GM18907 (cell line): ENCODE measurements around the gene CCR5.

Source experiments
- ATAC-seq: cut with Tn5 transposase; IDR thresholded peaks from one replicate; pipeline ENCODE4 v1.9.1; 2021; ENCODE audit warnings: mild to moderate bottlenecking, moderate library complexity; ENCODE audit not compliant: unreplicated experiment

The CCR5 gene

DNA sequence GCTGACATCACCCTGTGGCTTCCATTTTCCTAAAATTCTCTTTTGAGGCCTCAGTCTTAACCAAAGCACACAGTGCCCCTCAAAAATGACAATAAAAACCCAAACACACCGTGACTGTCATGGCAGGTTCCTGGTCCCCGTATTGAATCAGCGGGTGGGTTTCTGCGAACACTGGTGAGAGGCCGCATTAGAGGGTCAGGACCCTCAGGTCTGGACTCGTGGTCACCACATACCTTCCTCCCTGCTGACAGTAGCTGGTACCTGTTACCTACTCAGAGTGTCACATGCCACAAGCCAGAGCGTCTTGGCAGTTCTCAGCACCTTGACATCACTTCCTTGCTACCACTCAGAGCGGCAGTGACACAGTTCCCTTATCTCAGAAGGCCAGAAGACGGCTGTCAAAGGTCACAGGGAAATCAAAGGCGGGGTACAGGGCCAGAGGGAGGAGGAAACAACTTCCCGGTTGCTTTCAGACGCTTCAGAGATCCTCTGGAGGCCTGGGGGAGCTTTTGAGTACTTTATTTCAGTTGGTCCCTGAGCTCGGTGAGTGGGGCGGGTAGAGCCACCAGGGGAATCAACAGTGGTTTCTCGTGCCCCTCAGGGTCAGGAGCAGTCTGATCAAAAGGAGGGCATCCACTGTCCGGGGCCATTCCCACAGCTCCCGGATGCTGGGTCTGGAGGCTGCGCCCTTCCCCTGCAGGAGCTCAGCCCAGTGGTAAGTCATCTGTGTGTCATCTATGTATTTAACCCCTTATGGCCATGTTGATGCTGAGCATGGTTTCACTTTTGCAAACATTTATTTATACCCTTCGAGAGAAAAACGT, 36.3 kb downstream of the CCR5 start, which contains the start of the genes CCR5AS and CCRL2:
TSS of gene CCR5AS (minus strand) at position 279 of the 824 bp plus-strand sequence.
TSS of gene CCRL2 (plus strand) at position 472 of the 824 bp plus-strand sequence. CDS start 821 bp downstream, outside the sequence.
- ATAC-seq = no peak

DNA sequence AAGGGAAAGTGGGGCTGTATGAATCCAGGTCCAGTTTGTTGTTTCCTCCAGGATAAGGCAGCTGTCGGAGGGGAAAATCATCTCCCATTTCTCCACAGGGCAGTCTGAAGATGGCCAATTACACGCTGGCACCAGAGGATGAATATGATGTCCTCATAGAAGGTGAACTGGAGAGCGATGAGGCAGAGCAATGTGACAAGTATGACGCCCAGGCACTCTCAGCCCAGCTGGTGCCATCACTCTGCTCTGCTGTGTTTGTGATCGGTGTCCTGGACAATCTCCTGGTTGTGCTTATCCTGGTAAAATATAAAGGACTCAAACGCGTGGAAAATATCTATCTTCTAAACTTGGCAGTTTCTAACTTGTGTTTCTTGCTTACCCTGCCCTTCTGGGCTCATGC, 37.2 kb downstream of the CCR5 start:
- no peak for ATAC-seq

DNA sequence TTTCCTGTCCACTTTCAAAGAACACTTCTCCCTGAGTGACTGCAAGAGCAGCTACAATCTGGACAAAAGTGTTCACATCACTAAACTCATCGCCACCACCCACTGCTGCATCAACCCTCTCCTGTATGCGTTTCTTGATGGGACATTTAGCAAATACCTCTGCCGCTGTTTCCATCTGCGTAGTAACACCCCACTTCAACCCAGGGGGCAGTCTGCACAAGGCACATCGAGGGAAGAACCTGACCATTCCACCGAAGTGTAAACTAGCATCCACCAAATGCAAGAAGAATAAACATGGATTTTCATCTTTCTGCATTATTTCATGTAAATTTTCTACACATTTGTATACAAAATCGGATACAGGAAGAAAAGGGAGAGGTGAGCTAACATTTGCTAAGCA, 38.1 kb downstream of the CCR5 start:
- ATAC-seq = no peak

DNA sequence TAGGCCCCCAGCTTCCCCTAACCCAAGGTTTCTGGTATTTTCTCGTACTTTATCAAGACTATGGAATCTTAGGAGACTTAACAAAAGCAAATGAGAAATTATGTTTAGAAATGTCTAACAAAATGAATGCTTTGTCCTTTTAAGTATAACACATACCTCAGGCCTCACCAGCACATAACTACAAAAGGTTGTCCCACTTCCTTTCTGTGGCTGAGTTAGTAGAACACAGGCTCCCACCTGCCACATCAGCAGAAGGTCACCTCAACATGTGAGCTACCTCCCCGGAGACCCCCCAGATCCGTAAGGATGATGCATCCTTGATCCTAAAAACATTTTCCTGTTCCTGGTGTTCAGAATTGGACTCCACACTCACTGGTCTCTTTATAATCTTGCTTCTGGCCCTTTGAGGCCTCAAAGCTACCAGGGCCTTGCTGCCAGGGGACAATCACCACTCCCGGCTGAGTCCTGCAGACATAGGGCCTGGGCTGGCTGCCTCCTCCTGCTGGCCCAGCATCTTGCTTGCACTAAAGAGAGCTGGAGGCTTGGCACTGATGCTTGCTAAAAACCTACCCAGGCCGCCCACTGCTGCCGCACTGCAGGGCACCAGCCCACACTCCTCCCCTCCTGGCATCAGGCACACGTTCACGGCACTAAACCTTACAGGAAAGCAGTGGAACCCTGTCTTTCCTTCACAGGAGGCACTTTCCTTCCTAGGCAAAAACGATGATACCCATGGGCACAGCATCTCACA, 39.2 kb downstream of the CCR5 start:
- ATAC-seq = no peak

DNA sequence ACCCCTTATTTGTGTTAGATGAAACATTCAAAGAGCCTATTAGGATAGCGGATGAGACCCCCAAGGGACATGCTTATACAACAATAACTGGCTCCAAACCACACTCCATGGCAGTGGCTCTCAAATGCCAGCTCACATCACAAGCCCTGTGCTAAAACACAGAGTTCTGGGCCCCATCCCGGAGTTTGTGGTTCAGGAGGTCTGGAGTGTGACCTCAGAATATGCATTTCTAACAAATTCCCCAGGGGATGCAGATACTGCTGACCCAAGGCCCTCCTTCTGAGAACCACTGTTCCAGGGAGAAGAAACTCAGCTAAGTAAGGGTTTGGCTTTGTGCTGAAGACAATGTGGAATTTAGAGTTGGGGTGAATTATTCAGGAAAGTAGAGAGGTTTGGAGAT, 39.9 kb downstream of the CCR5 start:
- no peak for ATAC-seq

DNA sequence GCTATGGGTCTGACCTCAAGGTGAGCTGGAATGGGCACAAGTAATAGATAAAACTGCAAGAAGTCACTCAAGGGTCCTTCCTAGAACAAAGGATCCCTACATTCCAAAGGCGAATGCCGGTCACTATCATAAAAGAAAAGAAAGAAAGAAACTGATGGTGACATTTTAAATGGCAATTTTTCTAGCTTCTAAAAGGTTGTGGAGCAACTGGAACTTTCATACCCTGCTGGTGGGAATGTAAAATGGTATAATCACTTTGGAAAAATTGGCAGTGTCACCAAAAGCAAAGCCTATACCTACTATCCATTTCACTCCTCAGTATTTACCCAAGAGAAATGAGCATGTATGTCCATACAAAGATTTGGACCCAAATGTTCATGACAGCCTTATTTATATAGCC, 40.5 kb downstream of the CCR5 start:
- no peak for ATAC-seq

DNA sequence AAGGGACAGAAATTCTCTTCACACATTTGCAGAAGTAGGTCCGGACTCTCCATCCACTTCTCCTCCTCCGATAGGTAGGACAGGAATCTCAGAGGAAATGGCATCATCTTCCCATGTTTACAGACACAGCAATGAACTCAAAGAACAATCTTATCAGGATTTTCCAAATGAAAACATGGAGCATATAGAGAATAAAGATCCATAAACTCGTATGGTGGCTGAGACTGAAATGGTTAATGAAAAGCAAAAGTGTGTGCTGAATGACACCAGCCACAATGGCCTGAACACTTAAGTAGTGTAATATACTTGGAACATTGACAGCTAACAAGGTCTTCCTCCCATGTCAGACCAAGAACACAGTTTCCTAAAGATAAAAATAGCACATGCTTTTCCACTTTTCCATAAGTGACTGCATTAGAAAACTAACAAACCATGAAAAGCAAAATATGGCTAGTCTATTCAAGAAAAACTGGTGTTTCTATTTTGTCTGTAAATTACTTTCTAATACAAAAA, 42.1 kb downstream of the CCR5 start:
- no peak for ATAC-seq

DNA sequence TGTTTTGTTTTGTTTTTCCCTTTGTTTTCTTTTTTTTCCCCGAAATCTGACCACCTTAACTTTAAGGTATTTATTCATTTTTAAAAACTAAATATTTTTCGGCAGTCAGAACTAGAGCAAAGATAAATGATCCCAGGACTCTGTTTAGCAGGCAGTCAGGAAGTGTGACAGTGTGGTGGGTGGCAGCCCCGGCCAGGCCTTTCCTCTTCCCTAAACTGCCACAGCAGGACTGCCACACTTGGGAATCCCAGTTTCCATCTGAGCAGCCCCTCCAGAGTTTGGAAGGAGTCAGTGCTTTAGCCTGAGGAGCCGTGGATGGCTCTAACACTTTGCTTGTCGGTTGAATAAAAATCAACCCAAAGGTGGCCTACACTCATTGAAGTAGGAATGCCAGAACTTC, 43.2 kb downstream of the CCR5 start:
- no peak for ATAC-seq

DNA sequence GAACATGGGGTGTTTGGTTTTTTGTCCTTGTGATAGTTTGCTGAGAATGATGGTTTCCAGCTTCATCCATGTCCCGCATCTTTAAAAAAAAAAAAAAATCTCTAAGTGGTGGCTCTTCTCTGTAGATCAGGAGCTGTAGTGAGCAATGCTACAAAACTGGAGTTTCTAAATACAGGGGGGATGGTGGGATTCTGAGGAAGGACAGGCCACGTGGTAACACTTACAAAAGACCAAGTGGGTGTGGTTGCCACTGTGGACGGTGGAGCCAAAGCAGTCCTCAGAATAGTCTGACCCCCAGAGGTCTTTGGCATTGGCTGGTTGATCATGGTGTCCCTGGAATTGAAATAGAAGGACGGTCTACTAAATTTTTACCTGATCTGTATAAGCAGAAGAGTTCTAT, 44.0 kb downstream of the CCR5 start:
- no peak for ATAC-seq

DNA sequence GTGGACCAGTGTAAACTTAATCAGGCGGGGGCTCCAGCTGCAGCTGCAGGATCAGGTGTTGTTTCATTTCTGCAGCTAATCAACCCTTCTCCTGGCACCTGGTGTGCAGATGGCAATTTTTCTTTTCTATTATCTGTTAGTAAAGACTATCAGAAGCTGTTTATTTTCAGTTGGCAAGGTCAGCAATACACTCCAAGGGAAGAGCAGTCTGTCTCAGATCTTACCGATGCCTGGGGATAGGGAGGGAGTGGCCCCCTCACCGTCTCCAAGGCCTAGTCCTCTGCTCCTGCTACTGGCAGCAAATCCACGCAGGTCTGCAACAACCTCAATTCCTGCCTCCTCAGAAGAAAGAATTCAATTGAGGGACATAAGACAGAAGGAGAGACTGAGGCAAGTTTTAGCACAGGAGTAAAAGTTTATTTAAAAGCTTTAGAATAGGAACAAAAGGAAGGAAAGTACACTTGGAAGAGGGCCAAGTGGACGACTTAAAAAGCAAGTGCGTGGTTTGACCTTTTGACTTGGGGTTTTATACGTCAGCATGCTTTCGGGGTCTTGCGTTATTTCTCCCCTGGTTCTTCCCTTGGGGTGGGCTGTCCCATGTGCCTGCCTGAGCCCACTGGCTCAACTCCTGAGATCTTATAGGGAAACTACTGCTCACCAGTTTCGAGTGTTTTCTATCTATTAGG, 45.5 kb downstream of the CCR5 start:
- ATAC-seq = no peak

DNA sequence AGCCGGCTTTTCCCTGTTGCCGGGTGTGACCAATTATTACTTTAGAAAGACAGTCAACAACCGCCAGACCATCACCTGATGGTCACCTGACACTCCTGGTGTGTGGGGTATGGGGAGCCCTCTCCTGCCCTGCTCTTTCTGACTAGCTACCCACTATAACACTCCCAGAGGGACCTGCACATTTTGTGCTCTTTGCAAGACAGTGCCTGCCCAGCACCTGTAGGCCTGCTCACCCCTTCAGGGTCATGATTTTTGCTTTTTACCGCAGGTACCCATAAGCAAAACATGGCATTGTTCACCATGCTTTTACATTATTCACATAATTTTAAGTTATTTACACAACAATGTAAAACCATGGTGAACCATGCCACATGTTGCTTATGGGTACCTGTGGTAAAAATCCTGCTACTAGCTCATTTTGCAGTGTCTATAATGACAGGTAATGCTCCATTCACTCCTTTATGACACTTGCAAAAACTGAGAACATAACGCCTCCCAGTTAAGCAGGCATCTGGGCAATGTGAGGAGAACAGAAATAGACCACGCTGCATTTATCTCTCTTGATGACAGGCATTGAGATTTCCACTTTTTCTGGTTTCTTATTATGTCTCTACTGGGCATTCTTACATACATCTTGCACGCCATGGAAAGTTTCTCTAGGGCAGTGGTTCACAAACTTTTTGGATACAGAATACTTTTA, 46.2 kb downstream of the CCR5 start:
- no peak for ATAC-seq

DNA sequence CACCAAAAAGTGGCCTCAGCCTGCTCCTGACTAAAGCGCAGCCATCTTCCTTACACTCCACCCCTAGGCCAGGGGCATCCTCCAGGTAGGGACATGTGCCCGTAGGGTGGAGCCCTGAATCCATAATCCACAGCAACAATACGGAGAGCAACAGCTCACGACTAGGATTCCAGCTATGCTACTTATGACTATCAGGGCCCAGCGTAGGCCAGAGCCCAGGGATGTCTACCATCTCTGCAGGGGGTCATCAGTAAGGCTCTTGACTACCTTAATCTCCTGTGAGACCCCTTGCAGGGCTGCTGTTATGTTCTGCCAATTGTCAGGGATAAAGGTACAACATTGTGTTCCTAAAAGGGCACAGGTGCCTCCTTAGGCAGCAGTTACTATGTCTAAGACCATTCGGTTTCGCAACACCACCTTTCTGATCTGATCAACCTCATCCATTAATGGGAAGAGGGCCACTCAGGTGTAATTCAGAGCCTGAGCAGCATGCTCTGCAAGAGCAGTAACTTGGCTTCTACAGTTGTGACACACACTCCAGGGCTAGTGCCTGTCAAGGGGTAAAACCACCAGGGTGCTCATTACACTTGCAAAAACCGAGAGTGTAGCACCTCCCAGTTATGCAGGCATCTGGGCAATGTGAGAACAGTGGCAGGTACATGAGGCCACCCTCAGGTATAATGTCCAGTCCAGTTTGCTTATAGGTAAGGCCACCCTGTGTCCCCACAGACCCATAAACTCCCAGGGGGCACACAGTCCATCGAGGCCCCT, 47.3 kb downstream of the CCR5 start:
- no peak for ATAC-seq

DNA sequence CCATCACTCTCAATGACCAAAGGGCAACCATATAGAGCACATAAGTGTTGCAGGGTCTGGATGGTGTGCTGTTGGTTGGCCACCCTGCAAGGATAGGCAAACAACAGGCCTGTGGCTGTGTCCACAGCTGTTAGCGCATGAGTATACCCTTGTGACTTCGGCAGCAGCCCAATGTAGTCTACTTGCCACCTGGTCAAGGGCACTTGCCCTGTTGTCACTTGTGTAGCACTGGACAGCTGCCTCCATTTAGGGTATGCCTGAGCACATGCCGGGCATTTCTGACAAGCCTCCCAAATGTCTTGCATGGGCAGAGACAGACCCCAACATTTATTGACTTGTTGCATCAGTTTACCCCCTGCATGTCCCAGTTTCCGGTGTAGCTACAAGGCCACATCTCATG, 49.1 kb downstream of the CCR5 start:
- ATAC-seq = no peak

DNA sequence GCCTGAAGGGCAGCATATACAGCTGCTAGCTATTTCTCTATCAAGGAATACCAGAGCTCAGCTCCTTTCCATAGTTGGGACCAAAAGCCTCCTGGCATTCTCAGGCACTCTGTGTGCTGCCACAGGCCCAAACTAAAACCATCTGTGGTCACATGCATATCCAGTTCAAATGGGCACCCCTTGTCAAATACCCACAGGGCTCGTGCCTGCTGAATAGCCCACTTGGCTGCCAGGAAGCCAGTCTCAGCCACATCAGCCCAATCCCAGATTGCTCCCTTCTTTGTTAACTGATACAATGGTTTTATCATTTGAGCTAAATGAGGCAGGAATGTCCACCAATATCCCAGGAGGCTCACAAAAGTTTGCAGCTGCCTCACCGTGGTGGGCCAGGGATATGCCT, 50.2 kb downstream of the CCR5 start:
- ATAC-seq = no peak

DNA sequence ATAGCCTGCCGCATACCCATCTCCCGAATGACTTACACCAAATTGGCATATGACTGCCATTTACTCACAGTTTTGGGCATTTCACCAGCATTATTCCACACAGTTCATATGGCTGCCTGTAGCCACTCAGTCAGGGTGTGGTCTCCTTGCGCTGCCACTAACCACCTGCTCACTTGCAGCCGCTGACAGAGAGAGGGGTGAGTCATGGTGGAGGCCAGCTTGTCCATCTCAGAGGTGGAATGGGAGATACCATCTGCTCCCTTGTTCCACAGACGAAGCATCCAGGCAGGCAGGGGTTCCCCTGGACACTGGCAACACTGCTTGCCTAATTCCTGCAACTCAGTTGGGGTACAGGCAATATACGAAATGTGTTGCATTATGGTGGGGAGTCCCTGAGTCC, 51.9 kb downstream of the CCR5 start:
- no peak for ATAC-seq

DNA sequence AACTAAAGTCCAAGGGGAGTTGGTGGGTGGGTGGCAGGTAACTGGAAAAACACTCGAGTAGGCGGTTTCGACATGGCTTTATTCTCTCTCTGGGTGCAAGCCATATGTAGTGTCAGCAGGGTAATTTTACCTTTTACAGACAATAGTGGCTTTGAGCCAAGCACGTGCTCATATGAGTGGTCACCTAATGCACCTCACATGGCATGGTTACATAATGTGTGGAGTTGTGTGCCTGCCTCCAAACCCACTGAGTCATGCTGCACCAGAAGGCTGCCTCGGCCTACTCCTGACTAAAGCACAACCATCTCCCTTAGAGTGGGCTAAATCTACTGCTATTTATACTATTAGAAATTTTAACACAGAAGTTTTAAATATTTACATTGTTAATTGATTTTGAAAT, 52.8 kb downstream of the CCR5 start:
- no peak for ATAC-seq
